Activated CD8-positive, alpha-beta memory T cell treated with anti-CD3 and anti-CD28 coated beads, Interleukin-2, amount 10 ng/mL, durations not matched to agents 7 days and 5 days (primary cell): ENCODE data around the gene SPSB2. TPM values are rescaled to one million over a fixed set of nuclear protein-coding genes. Genes with fewer than 3 reads are reported as not detected.

ENCODE experiments used
- ATAC-seq: fragments of 150-1000 bp; cut with Tn5 transposase; one replicate; pipeline ENCODE4 v1.10.0; 2021; ENCODE audit warnings: moderate library complexity
- CTCF ChIA-PET: fragments of 350-600 bp; sonication (Branson Sonifier 250); formaldehyde crosslinking; loops from one replicate; lab custom pipeline; 2021; ENCODE audit warnings: antibody characterized with exemption; lab: Charles Lee
- DNase-seq: peaks from one replicate; pipeline ENCODE4 v3.0.0-alpha.2; 2020
- H3K27ac Mint-ChIP-seq: one replicate; pipeline ENCODE4 v1.8.0; 2021; ENCODE audit warnings: mild to moderate bottlenecking, mixed read lengths
- H3K27me3 Mint-ChIP-seq: one replicate; pipeline ENCODE4 v1.8.0; 2021; ENCODE audit warnings: mixed read lengths
- H3K36me3 Mint-ChIP-seq: one replicate; pipeline ENCODE4 v1.8.0; 2021; ENCODE audit warnings: mild to moderate bottlenecking, mixed read lengths
- H3K4me1 Mint-ChIP-seq: one replicate; pipeline ENCODE4 v1.8.0; 2021; ENCODE audit warnings: mixed read lengths
- H3K4me3 Mint-ChIP-seq: one replicate; pipeline ENCODE4 v1.8.0; 2021; ENCODE audit warnings: mild to moderate bottlenecking, moderate library complexity, mixed read lengths
- H3K9me3 Mint-ChIP-seq: one replicate; pipeline ENCODE4 v1.8.0; 2022; ENCODE audit warnings: low read depth, mixed read lengths
- total RNA-seq, 2 experiments: library from RNA; stranded (reverse); gene quantifications; one replicate each; pipeline ENCODE4 v1.2.3, GENCODE V29; 2021

Gene SPSB2
- total RNA-seq: 10 to 100 TPM; 10.5 to 14.4 TPM

DNA sequence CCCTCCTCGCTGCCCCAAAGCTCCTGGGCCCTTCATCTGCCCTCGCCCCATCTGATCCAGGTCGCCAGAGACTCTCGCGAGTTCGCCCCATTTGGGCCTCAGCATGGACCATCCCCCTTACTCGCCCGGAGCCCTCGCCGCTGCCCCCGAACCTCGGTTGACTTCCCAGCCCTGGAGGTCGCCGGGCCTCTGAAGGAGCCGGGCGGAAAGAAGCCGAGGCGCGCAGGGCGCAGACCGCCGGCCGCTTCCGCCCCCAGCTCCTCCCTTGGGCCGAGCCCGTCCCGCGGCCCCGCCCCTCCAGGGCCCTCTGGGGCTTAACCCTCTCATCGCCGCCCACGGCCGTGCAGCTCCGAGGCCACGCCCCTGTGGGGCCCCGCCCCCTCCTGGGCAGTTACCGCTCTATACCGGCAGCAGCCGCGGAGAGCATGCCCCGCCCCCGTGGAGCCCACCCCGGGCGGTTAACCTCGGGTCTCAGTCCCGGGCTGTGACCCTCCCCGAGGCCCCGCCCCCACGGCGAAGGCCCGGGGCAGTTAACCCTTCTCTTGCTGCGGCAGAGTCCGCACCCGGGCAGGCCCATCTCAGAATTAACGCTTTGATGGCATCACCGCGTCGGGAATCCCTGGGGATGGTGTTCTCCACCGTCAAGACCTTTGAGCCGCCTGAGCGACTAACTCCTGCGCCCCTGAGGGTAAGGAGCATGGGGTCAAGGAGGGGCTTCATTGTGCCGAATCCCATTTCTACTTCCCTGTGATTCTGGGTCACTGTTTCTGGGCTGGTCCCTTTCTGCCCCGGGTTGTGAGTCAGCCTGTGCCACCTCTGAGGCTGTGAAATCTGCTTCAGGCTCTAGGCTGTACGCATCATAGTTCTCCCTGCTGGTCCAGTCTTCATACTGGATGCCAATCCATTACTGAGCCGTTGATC, at the start of gene SPSB2:
SPSB2 (minus strand) TSS at position 210 of the 921 bp plus-strand sequence. CDS start 402 bp downstream, outside the sequence.
- Mint-ChIP-seq H3K4me3 (peak within 1 kb of the TSS; percentile 77), H3K27me3 (no peaks in the 10 kb centered on the region), H3K36me3 (peaks cover 51% of the 10 kb centered on the region), H3K4me1 (peaks cover 58% of the 10 kb centered on the region), H3K27ac (peak within 1 kb of the TSS; percentile 91), H3K9me3 (no peaks in the 10 kb centered on the region)
- CTCF ChIA-PET: interaction anchor here (0.5 to 7.3 kb wide), 54 partner anchors 8 to 336 kb away, joined by 3 to 90 read pairs (median 6); partner anchors contain the start of genes C12orf57, C1RL, CDCA3 and COPS7A
- ATAC-seq: peak; percentile 79
- peak; percentile 99 for DNase-seq

DNA sequence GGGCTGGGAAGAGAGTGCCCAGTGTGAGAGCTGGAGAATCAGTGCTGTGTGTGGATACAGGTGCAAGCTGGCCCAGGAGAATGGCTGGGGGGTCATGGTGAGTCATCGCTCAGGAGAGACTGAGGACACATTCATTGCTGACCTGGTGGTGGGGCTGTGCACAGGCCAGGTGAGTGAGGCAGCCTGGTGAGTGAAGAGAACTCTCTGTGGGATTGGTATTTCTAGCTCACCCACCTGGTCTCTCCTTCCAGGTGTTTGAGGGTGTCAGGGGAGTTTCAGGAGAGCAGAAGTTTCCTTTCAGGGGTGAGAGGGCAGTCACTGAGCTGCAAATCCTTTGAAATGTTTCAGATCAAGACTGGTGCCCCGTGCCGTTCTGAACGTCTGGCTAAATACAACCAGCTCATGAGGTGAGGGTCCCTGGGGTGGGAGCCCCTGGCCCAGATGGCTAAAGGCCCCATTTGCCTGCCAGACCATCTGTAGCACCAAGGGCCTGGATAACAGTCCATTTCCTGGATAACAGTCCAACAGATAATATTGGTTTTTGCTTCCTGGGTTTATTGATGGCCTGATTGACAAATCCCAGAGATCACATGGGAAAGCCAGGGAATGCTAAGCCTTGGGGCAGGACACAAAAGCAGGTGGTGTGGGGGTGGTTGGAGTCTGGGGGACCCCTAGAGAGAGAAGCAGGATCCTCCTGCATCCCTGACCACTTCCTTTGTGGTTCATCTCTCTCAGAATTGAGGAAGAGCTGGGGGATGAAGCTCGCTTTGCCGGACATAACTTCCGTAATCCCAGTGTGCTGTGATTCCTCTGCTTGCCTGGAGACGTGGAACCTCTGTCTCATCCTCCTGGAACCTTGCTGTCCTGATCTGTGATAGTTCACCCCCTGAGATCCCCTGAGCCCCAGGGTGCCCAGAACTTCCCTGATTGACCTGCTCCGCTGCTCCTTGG, 49.2 kb upstream of the SPSB2 start:
- CTCF ChIA-PET: interaction anchor here (1.0 to 11.0 kb wide), 6 partner anchors 10 to 190 kb away, joined by 3 to 116 read pairs (median 4); no protein-coding TSS in a partner anchor
- DNase-seq: no peak
- H3K4me3 Mint-ChIP-seq: no peak overlapping the region
- H3K4me1 Mint-ChIP-seq: peaks cover 54% of the 10 kb centered on the region
- peaks cover 28% of the 10 kb centered on the region for H3K36me3 Mint-ChIP-seq
- H3K27ac Mint-ChIP-seq: peak overlapping the region; percentile 55
- ATAC-seq: no peak
- H3K9me3 Mint-ChIP-seq: no peaks in the 10 kb centered on the region
- no peaks in the 10 kb centered on the region for H3K27me3 Mint-ChIP-seq

DNA sequence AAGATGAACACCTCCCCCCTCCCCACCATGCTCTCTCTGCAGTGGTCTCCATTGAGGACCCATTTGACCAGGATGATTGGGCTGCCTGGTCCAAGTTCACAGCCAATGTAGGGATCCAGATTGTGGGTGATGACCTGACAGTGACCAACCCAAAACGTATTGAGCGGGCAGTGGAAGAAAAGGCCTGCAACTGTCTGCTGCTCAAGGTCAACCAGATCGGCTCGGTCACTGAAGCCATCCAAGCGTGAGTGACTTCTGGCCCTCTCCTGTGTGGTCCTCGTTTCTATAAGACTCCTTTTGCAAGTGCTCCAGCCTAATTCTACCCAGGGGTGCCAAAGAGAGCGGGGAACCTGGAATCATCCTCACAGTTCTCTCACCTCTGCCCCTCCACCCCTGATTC, 48.4 kb upstream of the SPSB2 start:
- Mint-ChIP-seq H3K4me3 (no peak overlapping the region), H3K4me1 (peaks cover 52% of the 10 kb centered on the region), H3K9me3 (no peaks in the 10 kb centered on the region), H3K36me3 (peaks cover 33% of the 10 kb centered on the region), H3K27ac (no peak overlapping the region), H3K27me3 (no peaks in the 10 kb centered on the region)
- no peak for DNase-seq
- no peak for ATAC-seq
- CTCF ChIA-PET: interaction anchor here (1.0 to 11.0 kb wide), 7 partner anchors 10 to 191 kb away, joined by 3 to 116 read pairs (median 4); partner anchors contain the start of gene TPI1

DNA sequence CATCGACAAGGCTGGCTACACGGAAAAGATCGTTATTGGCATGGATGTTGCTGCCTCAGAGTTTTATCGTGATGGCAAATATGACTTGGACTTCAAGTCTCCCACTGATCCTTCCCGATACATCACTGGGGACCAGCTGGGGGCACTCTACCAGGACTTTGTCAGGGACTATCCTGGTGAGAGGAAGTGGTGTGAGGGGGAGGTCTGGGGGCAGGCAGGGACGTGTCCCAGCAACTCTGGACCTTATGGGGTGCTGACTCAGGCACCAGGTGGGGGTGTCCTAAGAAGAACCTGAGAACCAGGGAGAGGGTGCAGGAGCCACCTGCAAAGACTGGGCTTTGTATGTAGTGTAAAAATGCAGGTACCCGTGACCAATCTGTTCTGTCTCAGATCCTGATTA, 46.5 kb upstream of the SPSB2 start:
- Mint-ChIP-seq H3K36me3 (peaks cover 39% of the 10 kb centered on the region), H3K4me1 (peaks cover 58% of the 10 kb centered on the region), H3K27me3 (no peaks in the 10 kb centered on the region), H3K9me3 (no peaks in the 10 kb centered on the region), H3K4me3 (no peak overlapping the region), H3K27ac (peak overlapping the region; percentile 55)
- no peak for DNase-seq
- no peak for ATAC-seq
- CTCF ChIA-PET: interaction anchor here (1.0 to 11.0 kb wide), 5 partner anchors 10 to 47 kb away, joined by 3 to 116 read pairs (median 5); partner anchors contain the start of gene SPSB2

GRCh38 chr12:6917491-6918231, 44.6 kb upstream of the SPSB2 start:
- no peaks in the 10 kb centered on the region for H3K27me3 Mint-ChIP-seq
- H3K4me3 Mint-ChIP-seq: no peak overlapping the region
- peaks cover 36% of the 10 kb centered on the region for H3K36me3 Mint-ChIP-seq
- ATAC-seq (no peak), DNase-seq (no peak)
- CTCF ChIA-PET: interaction anchor here (1.2 to 4.7 kb wide), 3 partner anchors 8 to 45 kb away, joined by 4 to 22 read pairs (median 8); partner anchors contain the start of gene SPSB2
- H3K4me1 Mint-ChIP-seq: peaks cover 60% of the 10 kb centered on the region
- no peak overlapping the region for H3K27ac Mint-ChIP-seq
- no peaks in the 10 kb centered on the region for H3K9me3 Mint-ChIP-seq

DNA sequence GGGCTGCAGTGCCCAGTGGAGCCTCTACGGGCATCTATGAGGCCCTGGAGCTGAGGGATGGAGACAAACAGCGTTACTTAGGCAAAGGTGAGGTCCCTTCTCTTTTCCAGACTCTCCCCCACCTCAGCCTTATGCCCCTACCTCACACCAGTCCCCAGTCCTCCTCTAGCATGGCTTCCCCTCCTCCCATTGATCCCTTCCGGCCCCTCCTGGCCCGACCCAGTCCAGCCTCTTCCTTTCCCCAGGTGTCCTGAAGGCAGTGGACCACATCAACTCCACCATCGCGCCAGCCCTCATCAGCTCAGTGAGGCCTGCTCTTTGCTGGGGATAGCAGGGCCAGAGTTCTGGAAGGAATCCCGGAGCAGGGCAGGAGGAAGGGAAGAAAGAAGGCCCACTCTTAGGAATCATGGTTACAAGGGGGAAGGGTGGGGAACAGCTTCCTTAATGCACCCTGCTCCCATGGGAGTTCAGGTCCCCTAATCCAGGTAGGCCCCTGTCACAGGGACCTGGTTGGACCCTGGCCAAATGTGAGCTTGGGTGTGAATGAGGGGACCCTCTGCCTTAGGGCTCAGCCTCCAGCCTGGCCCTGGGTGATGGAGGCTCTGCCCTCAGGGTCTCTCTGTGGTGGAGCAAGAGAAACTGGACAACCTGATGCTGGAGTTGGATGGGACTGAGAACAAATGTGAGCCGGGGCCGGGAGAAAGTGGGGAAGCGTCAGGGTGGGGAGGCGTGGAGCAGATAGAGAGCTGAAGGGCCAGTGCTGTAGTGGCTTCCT, 43.5 kb upstream of the SPSB2 start:
- H3K4me3 Mint-ChIP-seq: peak overlapping the region; percentile 92
- ATAC-seq: no peak
- no peaks in the 10 kb centered on the region for H3K27me3 Mint-ChIP-seq
- CTCF ChIA-PET: interaction anchor here (1.2 to 4.7 kb wide), 5 partner anchors 9 to 192 kb away, joined by 4 to 22 read pairs (median 8); partner anchors contain the start of genes C1RL and SPSB2
- DNase-seq: no peak
- peaks cover 54% of the 10 kb centered on the region for H3K4me1 Mint-ChIP-seq
- peaks cover 30% of the 10 kb centered on the region for H3K36me3 Mint-ChIP-seq
- no peaks in the 10 kb centered on the region for H3K9me3 Mint-ChIP-seq
- no peak overlapping the region for H3K27ac Mint-ChIP-seq

- no peak for DNase-seq
- peaks cover 27% of the 10 kb centered on the region for H3K36me3 Mint-ChIP-seq
- CTCF ChIA-PET: interaction anchor here (1.8 to 4.7 kb wide), 4 partner anchors 9 to 193 kb away, joined by 4 to 22 read pairs (median 8); partner anchors contain the start of genes C1RL and SPSB2
- no peak overlapping the region for H3K27ac Mint-ChIP-seq
- no peaks in the 10 kb centered on the region for H3K9me3 Mint-ChIP-seq
- H3K27me3 Mint-ChIP-seq: no peaks in the 10 kb centered on the region
- H3K4me1 Mint-ChIP-seq: peaks cover 52% of the 10 kb centered on the region
- ATAC-seq: no peak
- peak overlapping the region; percentile 92 for H3K4me3 Mint-ChIP-seq
Measured at GRCh38 chr12:6915789-6916285, 42.7 kb upstream of the SPSB2 start.

GRCh38 chr12:6914947-6915788, 42.1 kb upstream of the SPSB2 start:
- Mint-ChIP-seq H3K4me1 (peaks cover 52% of the 10 kb centered on the region), H3K27me3 (no peaks in the 10 kb centered on the region), H3K4me3 (peak overlapping the region; percentile 92), H3K27ac (peak overlapping the region; percentile 86), H3K36me3 (peaks cover 27% of the 10 kb centered on the region), H3K9me3 (no peaks in the 10 kb centered on the region)
- ATAC-seq: no peak
- no peak for DNase-seq
- CTCF ChIA-PET: interaction anchor here (1.0 to 4.7 kb wide), 9 partner anchors 10 to 193 kb away, joined by 3 to 22 read pairs (median 5); partner anchors contain the start of genes C1RL and SPSB2

- H3K27me3 Mint-ChIP-seq: no peaks in the 10 kb centered on the region
- peak; percentile 89 for DNase-seq
- H3K36me3 Mint-ChIP-seq: peaks cover 20% of the 10 kb centered on the region
- H3K4me1 Mint-ChIP-seq: peaks cover 45% of the 10 kb centered on the region
- peak within 1 kb of the TSS; percentile 86 for H3K27ac Mint-ChIP-seq
- peak within 1 kb of the TSS; percentile 92 for H3K4me3 Mint-ChIP-seq
- CTCF ChIA-PET: interaction anchor here (0.8 to 4.7 kb wide), 12 partner anchors 11 to 194 kb away, joined by 3 to 22 read pairs (median 5); partner anchors contain the start of genes C1RL and SPSB2
- ATAC-seq: peak; percentile 96
- no peaks in the 10 kb centered on the region for H3K9me3 Mint-ChIP-seq
Measured at GRCh38 chr12:6914246-6914946, 41.3 kb upstream of the SPSB2 start, which contains the start of gene ENO2. TSS of gene ENO2 (plus strand) at chr12:6914580. CDS start at chr12:6915833, 1,253 bp downstream.
